ENCODE results near the gene TNS1. TPM values are rescaled to one million over a fixed set of nuclear protein-coding genes. Genes with fewer than 3 reads are reported as not detected.

The TNS1 gene
- total RNA-seq, 1 experiment from 2014 or later: 0.49 TPM

- DNase-seq (ENCODE audit: low read depth, low spot score) (no peak), ATAC-seq (no peak)
- ChIA-PET POLR2A (no interaction called here), CTCF (no interaction called here)
- H3K27me3 ChIP-seq (ENCODE audit: control insufficient read depth, insufficient read depth, low read length): no peaks in the 10 kb centered on the region
- no peaks in the 10 kb centered on the region for H3K4me1 ChIP-seq (ENCODE audit: control insufficient read depth, insufficient read depth, low read length)
- H3K4me3 ChIP-seq (ENCODE audit: low read depth in 2 of 2, low read length in 2 of 2): no peak overlapping the region
- H3K9me3 ChIP-seq (ENCODE audit: control insufficient read depth, insufficient read depth, low read depth, low read length): peaks cover 14% of the 10 kb centered on the region
- TF ChIP-seq TCF7L2 (IDR thresholded peaks at IDR 0.05; ENCODE audit: low read depth, low read length): no peak
- no peak for TF ChIP-seq REST (IDR thresholded peaks at IDR 0.05; ENCODE audit: insufficient read depth in 1 of 2, low read depth in 2 of 2, low read length in 1 of 2)
- no peak for TF ChIP-seq SIN3A (IDR thresholded peaks at IDR 0.05; ENCODE audit: borderline replicate concordance, insufficient read depth, low read depth, low read length)
- no peak for TF ChIP-seq POLR2AphosphoS5 (IDR thresholded peaks at IDR 0.05; ENCODE audit: low read depth, low read length)
- TF ChIP-seq CTCF (IDR thresholded peaks at IDR 0.05): no peak
- intact Hi-C loops (cut with micrococcal nuclease; ENCODE audit: unreplicated experiment) (no loop called here), in situ Hi-C loops (cut with HindIII; ENCODE audit: low pct_unique_long_range_greater_than_20kb, low sequenced_read_pairs) (no loop called here)
- H3K27ac ChIP-seq (ENCODE audit: low read length): no peak overlapping the region
- BruUV-seq (replicated peaks): no TSS peak
- no peaks in the 10 kb centered on the region for H3K36me3 ChIP-seq (ENCODE audit: control insufficient read depth, insufficient read depth, low read length)
These were observed 242.8 kb downstream of the TNS1 start for GRCh38 chr2:217759991-217760390.

- BruUV-seq (replicated peaks): no TSS peak
These were observed 245.7 kb downstream of the TNS1 start for GRCh38 chr2:217757108-217757463.

More at GRCh38 chr2:217757108-217757463, 245.7 kb downstream of the TNS1 start:
- Histone ChIP-seq H3K4me1 (ENCODE audit: control insufficient read depth, insufficient read depth, low read length) (no peaks in the 10 kb centered on the region), H3K9me3 (ENCODE audit: control insufficient read depth, insufficient read depth, low read depth, low read length) (peaks cover 6% of the 10 kb centered on the region), H3K4me3 (ENCODE audit: low read depth in 2 of 2, low read length in 2 of 2) (no peak overlapping the region), H3K36me3 (ENCODE audit: control insufficient read depth, insufficient read depth, low read length) (no peaks in the 10 kb centered on the region), H3K27ac (ENCODE audit: low read length) (no peak overlapping the region), H3K27me3 (ENCODE audit: control insufficient read depth, insufficient read depth, low read length) (peaks cover 3% of the 10 kb centered on the region; the same call in 1 of the 2 replicates)
- TF ChIP-seq POLR2AphosphoS5 (IDR thresholded peaks at IDR 0.05; ENCODE audit: low read depth, low read length) (no peak), SIN3A (IDR thresholded peaks at IDR 0.05; ENCODE audit: borderline replicate concordance, insufficient read depth, low read depth, low read length) (no peak), TCF7L2 (IDR thresholded peaks at IDR 0.05; ENCODE audit: low read depth, low read length) (no peak), CTCF (IDR thresholded peaks at IDR 0.05) (no peak), REST (IDR thresholded peaks at IDR 0.05; ENCODE audit: insufficient read depth in 1 of 2, low read depth in 2 of 2, low read length in 1 of 2) (no peak)
- intact Hi-C loops (cut with micrococcal nuclease; ENCODE audit: unreplicated experiment): no loop called here
- DNase-seq (ENCODE audit: low read depth, low spot score) (no peak), ATAC-seq (no peak)
- CTCF ChIA-PET: no interaction called here
- in situ Hi-C loops (cut with HindIII; ENCODE audit: low pct_unique_long_range_greater_than_20kb, low sequenced_read_pairs): no loop called here
- POLR2A ChIA-PET: no interaction called here

Measured in Panc1 (cell line).